Stomach (tissue), 9 donors: ENCODE measurements around the gene COL4A2. TPM values are rescaled to one million over a fixed set of nuclear protein-coding genes. Genes with fewer than 3 reads are reported as not detected.
"Not testable (repeated sequence)": the region's sequence is repeated elsewhere in the genome, so short reads cannot be mapped to it uniquely, and the experiment has no call there.

ENCODE experiments used
- DNase-seq, 2 donors: peaks; one replicate each; pipeline versions ENCODE4 v3.0.0 to v3.0.0-alpha.2; 2013 to 2019
- H3K27ac ChIP-seq, 5 donors: fragments of 200-600 bp in 4 of 5; sonication (generic) in 4 of 5; one replicate each; pipeline ENCODE4 v1.5.1; 2013 to 2019; ENCODE audit warnings: mild to moderate bottlenecking in 1 of 5, moderate library complexity in 1 of 5
- H3K27me3 ChIP-seq, 3 donors: fragments of 200-600 bp; sonication (generic); one replicate each; pipeline ENCODE4 v1.5.1; 2017 to 2019; ENCODE audit warnings: mixed run types in 1 of 3
- H3K36me3 ChIP-seq, 4 donors: fragments of 200-600 bp; sonication (generic); 1 replicate in 3 of 4; 2 replicates in 1 of 4; pipeline ENCODE4 v1.5.1; 2016 to 2019
- H3K4me1 ChIP-seq, 4 donors: fragments of 200-600 bp; sonication (generic); one replicate each; pipeline ENCODE4 v1.5.1; 2016 to 2019
- H3K4me3 ChIP-seq, 4 donors: fragments of 200-600 bp; sonication (generic) in 3 of 4; one replicate each; pipeline ENCODE4 v1.5.1; 2016 to 2019; ENCODE audit warnings: mild to moderate bottlenecking in 1 of 4
- H3K9me3 ChIP-seq, 4 donors: fragments of 200-600 bp; sonication (generic); one replicate each; pipeline ENCODE4 v1.5.1; 2016 to 2019
- CTCF ChIP-seq, 7 experiments: fragments of 450-650 bp in 4 of 7; fragments of 200-600 bp in 3 of 7; sonication (generic) in 3 of 7; IDR thresholded peaks; one replicate each; pipeline ENCODE4 v1.5.1; 2016 to 2019; ENCODE audit warnings: antibody characterized with exemption in 7 of 7, control low read depth in 2 of 7, mild to moderate bottlenecking in 1 of 7
- EP300 ChIP-seq: sonication (generic); formaldehyde crosslinking; IDR thresholded peaks from one replicate; pipeline ENCODE4 v1.6.1; 2017; ENCODE audit warnings: antibody characterized with exemption
- POLR2A ChIP-seq, 4 donors: fragments of 450-650 bp; IDR thresholded peaks; one replicate each; pipeline ENCODE4 v1.6.1; 2016; ENCODE audit warnings: antibody characterized with exemption in 4 of 4, control low read depth in 2 of 4, mild to moderate bottlenecking in 1 of 4, moderate library complexity in 1 of 4
- POLR2AphosphoS5 ChIP-seq, 3 donors: sonication (generic); formaldehyde crosslinking; IDR thresholded peaks; one replicate each; pipeline ENCODE4 v1.6.1; 2016; ENCODE audit warnings: antibody characterized with exemption in 3 of 3
- WGBS, 5 donors: extraction: QIAGEN DNeasy Blood & Tissue Kit in 3 of 5; methylation state at CpG; one replicate each; pipeline versions ENCODE4 v1.1.5 to v1.1.7; 2013 to 2018; 5-methylcytosine and 5-hydroxymethylcytosine counted together
- intact Hi-C: fragments of 100-400 bp; cut with DNase I; formaldehyde crosslinking; loops from one replicate; pipeline ENCODE4 v1.15.1; 2023; ENCODE audit warnings: low total_unique reads
- polyA plus RNA-seq, 3 donors: library from polyadenylated mRNA; stranded (reverse); fragments of 200-250 nt; gene quantifications; one replicate each; pipeline ENCODE4 v1.2.3, GENCODE V29; 2013
- total RNA-seq, 5 donors: library from RNA; depleted of rRNA; stranded (reverse); fragments of >200 nt; gene quantifications; one replicate each; pipeline versions ENCODE4 v1.1.0 to v1.2.3, GENCODE V29; 2014 to 2016
- donor health status: healthy with polysubstance abuse.
- donor health status: Bipolar disorder and iron deficiency.
- donor health status: healthy.

Gene COL4A2
- total and polyA plus RNA-seq, 8 donors: 24.0 to 531 (median 214) TPM

GRCh38 chr13:110318920-110319319, 11.8 kb downstream of the COL4A2 start:
- no peaks in the 10 kb centered on the region for H3K27me3 ChIP-seq
- TF ChIP-seq POLR2A (IDR thresholded peaks at IDR 0.05) (no peak), POLR2AphosphoS5 (IDR thresholded peaks at IDR 0.05) (no peak), EP300 (no peak), CTCF (IDR thresholded peaks at IDR 0.05) (no peak)
- intact Hi-C loops: no loop called here
- H3K36me3 ChIP-seq: peaks cover 0 to 23% (median 9%) of the 10 kb centered on the region in 4 donors
- 74 to 79% (median 76%) methylated on average over 7 of the region's 7 CpGs for WGBS, 5 donors
- no peaks in the 10 kb centered on the region for H3K9me3 ChIP-seq
- peak overlapping the region in 4 of 5 donors; percentile 57 to 92 (median 78) for H3K27ac ChIP-seq
- no peak overlapping the region for H3K4me3 ChIP-seq
- peaks cover 4 to 90% (median 49%) of the 10 kb centered on the region in 4 donors for H3K4me1 ChIP-seq
- no peak for DNase-seq

- Histone ChIP-seq H3K9me3 (no peaks in the 10 kb centered on the region), H3K4me1 (peaks cover 4 to 90% (median 50%) of the 10 kb centered on the region in 4 donors), H3K27ac (peak overlapping the region in 4 of 5 donors; percentile 57 to 92 (median 78)), H3K36me3 (peaks cover 0 to 23% (median 9%) of the 10 kb centered on the region in 4 donors), H3K27me3 (no peaks in the 10 kb centered on the region), H3K4me3 (no peak overlapping the region)
- intact Hi-C loops: no loop called here
- WGBS, 5 donors: 59 to 89% (median 70%) methylated on average over 4 of the region's 4 CpGs
- no peak for TF ChIP-seq POLR2AphosphoS5 (IDR thresholded peaks at IDR 0.05)
- TF ChIP-seq POLR2A (IDR thresholded peaks at IDR 0.05): no peak
- no peak for TF ChIP-seq CTCF (IDR thresholded peaks at IDR 0.05)
- no peak for DNase-seq
These were observed 12.3 kb downstream of the COL4A2 start for GRCh38 chr13:110319397-110319773.

DNA sequence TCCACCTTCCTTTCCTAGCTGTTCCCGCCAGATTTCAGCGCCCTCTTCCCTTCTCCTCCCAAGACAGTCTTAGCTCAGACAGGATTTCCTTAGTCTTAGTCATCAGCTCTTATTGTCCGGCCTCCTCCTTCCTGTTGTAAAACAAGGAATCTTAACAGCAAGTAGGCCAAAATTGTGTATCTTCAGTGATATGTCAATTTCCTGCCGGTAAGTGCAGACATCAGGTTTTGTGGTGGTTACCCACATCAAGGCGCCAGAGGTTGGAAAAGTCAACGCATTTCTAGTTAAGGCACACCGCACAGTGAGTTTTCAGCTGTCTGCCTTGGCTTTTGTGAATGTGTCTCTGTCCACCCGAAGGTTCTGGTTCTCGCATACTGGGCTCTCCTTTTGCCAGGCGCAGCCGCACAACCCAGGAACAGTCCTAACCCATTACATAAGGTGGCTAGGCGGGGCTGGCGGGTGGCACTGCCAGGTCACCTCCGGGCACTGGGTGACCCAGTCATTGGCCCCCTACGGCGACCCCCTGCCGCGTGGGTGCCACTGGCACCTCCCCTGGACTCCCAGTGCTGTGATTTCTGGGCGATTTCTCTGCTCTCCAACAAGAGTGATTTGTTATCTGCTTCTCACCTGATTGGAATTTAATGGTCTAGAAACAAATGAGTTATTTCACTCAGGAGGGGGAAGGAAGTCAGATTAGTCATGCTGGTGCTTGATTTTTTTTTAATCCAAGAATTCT, 12.9 kb downstream of the COL4A2 start:
- no peak for TF ChIP-seq CTCF (IDR thresholded peaks at IDR 0.05)
- TF ChIP-seq POLR2AphosphoS5 (IDR thresholded peaks at IDR 0.05): peak in 2 of 3 donors; percentile 26 to 27
- no peak for TF ChIP-seq POLR2A (IDR thresholded peaks at IDR 0.05)
- TF ChIP-seq EP300: no peak
- Histone ChIP-seq H3K4me1 (peaks cover 0 to 90% (median 49%) of the 10 kb centered on the region in 4 donors), H3K27me3 (no peaks in the 10 kb centered on the region), H3K27ac (peak overlapping the region; percentile 57 to 92 (median 75)), H3K36me3 (peaks cover 0 to 19% (median 9%) of the 10 kb centered on the region in 4 donors), H3K9me3 (no peaks in the 10 kb centered on the region), H3K4me3 (no peak overlapping the region)
- intact Hi-C loops: no loop called here
- 41 to 66% (median 50%) methylated on average over 16 to 19 of the region's 19 CpGs for WGBS, 5 donors
- DNase-seq: no peak

- Histone ChIP-seq H3K4me1 (peaks cover 0 to 90% (median 51%) of the 10 kb centered on the region in 4 donors), H3K27me3 (no peaks in the 10 kb centered on the region), H3K36me3 (peaks cover 0 to 17% (median 9%) of the 10 kb centered on the region in 4 donors), H3K9me3 (no peaks in the 10 kb centered on the region), H3K4me3 (no peak overlapping the region), H3K27ac (peak overlapping the region in 4 of 5 donors; percentile 57 to 92 (median 78))
- WGBS, 5 donors: 26 to 55% (median 33%) methylated on average over 2 of the region's 2 CpGs
- TF ChIP-seq EP300: no peak
- no peak for TF ChIP-seq POLR2A (IDR thresholded peaks at IDR 0.05)
- no peak for TF ChIP-seq CTCF (IDR thresholded peaks at IDR 0.05)
- TF ChIP-seq POLR2AphosphoS5 (IDR thresholded peaks at IDR 0.05): no peak
- DNase-seq: no peak
- intact Hi-C loops: no loop called here
These were observed 13.6 kb downstream of the COL4A2 start for GRCh38 chr13:110320645-110321044.

DNA sequence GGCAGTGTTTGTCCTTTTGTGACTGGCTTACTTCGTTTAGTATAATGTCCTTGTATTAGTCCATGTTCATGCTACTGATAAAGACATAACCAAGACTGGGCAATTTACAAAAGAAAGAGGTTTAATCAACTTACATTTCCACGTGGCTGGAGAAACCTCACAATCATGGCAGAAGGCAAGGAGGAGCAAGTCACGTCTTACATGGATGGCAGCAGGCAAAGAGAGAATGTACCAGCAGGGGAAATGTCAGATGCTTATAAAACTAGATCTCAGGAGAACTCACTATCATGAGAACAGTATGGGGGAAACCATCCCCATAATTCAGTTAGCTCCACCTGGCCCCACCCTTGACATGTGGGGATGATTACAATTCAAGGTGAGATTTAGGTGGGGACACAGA, 14.5 kb downstream of the COL4A2 start:
- H3K9me3 ChIP-seq, DNase-seq, H3K4me3 ChIP-seq, intact Hi-C loops, H3K27me3 ChIP-seq: not testable (repeated sequence)
- H3K4me1 ChIP-seq: peaks cover 0 to 92% (median 55%) of the 10 kb centered on the region in 4 donors
- 58 to 72% (median 71%) methylated on average over 3 of the region's 3 CpGs for WGBS, 5 donors
- H3K36me3 ChIP-seq: peaks cover 0 to 11% (median 6%) of the 10 kb centered on the region in 4 donors
- peak overlapping the region in 4 of 5 donors; percentile 60 to 92 (median 73) for H3K27ac ChIP-seq
